Measurements from ENCODE around the gene WDCP.
A peak's percentile ranks its signal among the peaks of the same experiment; 100 is the strongest.

GRCh38 chr2:24046930-24047702, at the start of gene WDCP:
- no peak for TF ChIP-seq USF1 (IDR thresholded peaks at IDR 0.05; ENCODE audit: borderline replicate concordance, extremely low read length, insufficient read depth, low read depth, low read length)
- peak; percentile 60; the same call in 1 of the 2 replicates for TF ChIP-seq CREM (IDR thresholded peaks at IDR 0.05; ENCODE audit: low read depth)
- TF ChIP-seq GATAD2B (conservative IDR thresholded peaks at IDR 0.05; ENCODE audit: low read depth), result no peak
- TF ChIP-seq ZNF274 (IDR thresholded peaks at IDR 0.05; ENCODE audit: insufficient read depth, insufficient read length), result no peak
- no peak for TF ChIP-seq EZH2 (IDR thresholded peaks at IDR 0.05; ENCODE audit: borderline replicate concordance, control insufficient read depth, low read depth, low read length)
- TF ChIP-seq, protein P1, sequence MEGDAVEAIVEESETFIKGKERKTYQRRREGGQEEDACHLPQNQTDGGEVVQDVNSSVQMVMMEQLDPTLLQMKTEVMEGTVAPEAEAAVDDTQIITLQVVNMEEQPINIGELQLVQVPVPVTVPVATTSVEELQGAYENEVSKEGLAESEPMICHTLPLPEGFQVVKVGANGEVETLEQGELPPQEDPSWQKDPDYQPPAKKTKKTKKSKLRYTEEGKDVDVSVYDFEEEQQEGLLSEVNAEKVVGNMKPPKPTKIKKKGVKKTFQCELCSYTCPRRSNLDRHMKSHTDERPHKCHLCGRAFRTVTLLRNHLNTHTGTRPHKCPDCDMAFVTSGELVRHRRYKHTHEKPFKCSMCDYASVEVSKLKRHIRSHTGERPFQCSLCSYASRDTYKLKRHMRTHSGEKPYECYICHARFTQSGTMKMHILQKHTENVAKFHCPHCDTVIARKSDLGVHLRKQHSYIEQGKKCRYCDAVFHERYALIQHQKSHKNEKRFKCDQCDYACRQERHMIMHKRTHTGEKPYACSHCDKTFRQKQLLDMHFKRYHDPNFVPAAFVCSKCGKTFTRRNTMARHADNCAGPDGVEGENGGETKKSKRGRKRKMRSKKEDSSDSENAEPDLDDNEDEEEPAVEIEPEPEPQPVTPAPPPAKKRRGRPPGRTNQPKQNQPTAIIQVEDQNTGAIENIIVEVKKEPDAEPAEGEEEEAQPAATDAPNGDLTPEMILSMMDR (IDR thresholded peaks at IDR 0.05 in 2 of 3, conservative IDR thresholded peaks at IDR 0.05 in 1 of 3; ENCODE audit: control insufficient read depth in 2 of 3, extremely low read depth in 1 of 3, insufficient read depth in 1 of 3, low read depth in 3 of 3, low read length in 3 of 3), result no peak
- TF ChIP-seq, protein P2, sequence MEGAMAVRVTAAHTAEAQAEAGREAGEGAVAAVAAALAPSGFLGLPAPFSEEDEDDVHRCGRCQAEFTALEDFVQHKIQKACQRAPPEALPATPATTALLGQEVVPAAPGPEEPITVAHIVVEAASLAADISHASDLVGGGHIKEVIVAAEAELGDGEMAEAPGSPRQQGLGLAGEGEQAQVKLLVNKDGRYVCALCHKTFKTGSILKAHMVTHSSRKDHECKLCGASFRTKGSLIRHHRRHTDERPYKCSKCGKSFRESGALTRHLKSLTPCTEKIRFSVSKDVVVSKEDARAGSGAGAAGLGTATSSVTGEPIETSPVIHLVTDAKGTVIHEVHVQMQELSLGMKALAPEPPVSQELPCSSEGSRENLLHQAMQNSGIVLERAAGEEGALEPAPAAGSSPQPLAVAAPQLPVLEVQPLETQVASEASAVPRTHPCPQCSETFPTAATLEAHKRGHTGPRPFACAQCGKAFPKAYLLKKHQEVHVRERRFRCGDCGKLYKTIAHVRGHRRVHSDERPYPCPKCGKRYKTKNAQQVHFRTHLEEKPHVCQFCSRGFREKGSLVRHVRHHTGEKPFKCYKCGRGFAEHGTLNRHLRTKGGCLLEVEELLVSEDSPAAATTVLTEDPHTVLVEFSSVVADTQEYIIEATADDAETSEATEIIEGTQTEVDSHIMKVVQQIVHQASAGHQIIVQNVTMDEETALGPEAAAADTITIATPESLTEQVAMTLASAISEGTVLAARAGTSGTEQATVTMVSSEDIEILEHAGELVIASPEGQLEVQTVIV (IDR thresholded peaks at IDR 0.05; ENCODE audit: borderline replicate concordance, partially characterized antibody), result peak; percentile 10
- no peak for TF ChIP-seq KDM1A (IDR thresholded peaks at IDR 0.05; ENCODE audit: borderline replicate concordance)
- TF ChIP-seq, protein P3, sequence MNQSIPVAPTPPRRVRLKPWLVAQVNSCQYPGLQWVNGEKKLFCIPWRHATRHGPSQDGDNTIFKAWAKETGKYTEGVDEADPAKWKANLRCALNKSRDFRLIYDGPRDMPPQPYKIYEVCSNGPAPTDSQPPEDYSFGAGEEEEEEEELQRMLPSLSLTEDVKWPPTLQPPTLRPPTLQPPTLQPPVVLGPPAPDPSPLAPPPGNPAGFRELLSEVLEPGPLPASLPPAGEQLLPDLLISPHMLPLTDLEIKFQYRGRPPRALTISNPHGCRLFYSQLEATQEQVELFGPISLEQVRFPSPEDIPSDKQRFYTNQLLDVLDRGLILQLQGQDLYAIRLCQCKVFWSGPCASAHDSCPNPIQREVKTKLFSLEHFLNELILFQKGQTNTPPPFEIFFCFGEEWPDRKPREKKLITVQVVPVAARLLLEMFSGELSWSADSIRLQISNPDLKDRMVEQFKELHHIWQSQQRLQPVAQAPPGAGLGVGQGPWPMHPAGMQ (IDR thresholded peaks at IDR 0.05; ENCODE audit: borderline replicate concordance), result no peak
- no peak for TF ChIP-seq NFXL1 (IDR thresholded peaks at IDR 0.05; ENCODE audit: borderline replicate concordance)
- peak; percentile 99 for TF ChIP-seq NFYB (IDR thresholded peaks at IDR 0.05; ENCODE audit: insufficient read depth, low read depth, low read length)
- peak; percentile 94 for TF ChIP-seq POLR2A (IDR thresholded peaks at IDR 0.05; ENCODE audit: low read depth, low read length)
- TF ChIP-seq PRDM15 (CRISPR knock-in tag; IDR thresholded peaks at IDR 0.05), result no peak
- TF ChIP-seq NRF1 (conservative IDR thresholded peaks at IDR 0.05; ENCODE audit: low read depth, low read length), result no peak

Measured in GM12878 (cell line).